Measurements from ENCODE around the gene B3GALT2. TPM values are rescaled to one million over a fixed set of nuclear protein-coding genes. Genes with fewer than 3 reads are reported as not detected.

B3GALT2 gene
- total and polyA plus RNA-seq, 2 of the 13 experiments (the other 11 are each of a cell fraction or from before 2014, with no cell fraction given): not detected

GRCh38 chr1:193181985-193182384 is 4.4 kb downstream of the B3GALT2 start:
- ChIA-PET POLR2A (no interaction called here), CTCF (ENCODE audit: low intra/inter-chr PET ratio, low total read pairs) (interaction anchor here (1.9 kb wide), 1 partner anchor 338 kb away, joined by 14 read pairs; no protein-coding TSS in a partner anchor)
- no peak overlapping the region for H3K4me2 ChIP-seq (ENCODE audit: low read depth, low read length)
- no peak overlapping the region for H2AFZ ChIP-seq (ENCODE audit: low read length)
- FAIRE-seq (no peak), ATAC-seq (no peak), DNase-seq (ENCODE audit: low spot score) (no peak)
- TF ChIP-seq BHLHE40 (IDR thresholded peaks at IDR 0.05; ENCODE audit: low read length) (no peak), FOXJ3 (CRISPR knock-in tag; IDR thresholded peaks at IDR 0.05; ENCODE audit: borderline replicate concordance) (no peak)
- no peak overlapping the region for H3K4me3 ChIP-seq (replicated peaks in 1 of 3; ENCODE audit: insufficient read depth in 1 of 3, low read depth in 2 of 3, low read length in 3 of 3)
- BruUV-seq (replicated peaks): no TSS peak
- H4K20me1 ChIP-seq (ENCODE audit: insufficient read depth, low read length): 0 out of 2 replicates have a peak, but pooled peaks cover 4% of the 10 kb centered on the region
- H3K79me2 ChIP-seq (ENCODE audit: insufficient read depth, low read length): peaks cover 14% of the 10 kb centered on the region
- H3K27ac ChIP-seq (ENCODE audit: extremely low read length, insufficient read depth, low read length): no peak overlapping the region
- no peak overlapping the region for H3K9ac ChIP-seq (ENCODE audit: insufficient read depth, low read depth, low read length)
- H3K36me3 ChIP-seq (replicated peaks in 1 of 2; ENCODE audit: control insufficient read depth in 1 of 2, insufficient read depth in 2 of 2, low read length in 2 of 2): no peaks in the 10 kb centered on the region
- in situ Hi-C loops (cut with HindIII; ENCODE audit: extremely low pct_ligation_motif_present, low pct_unique_long_range_greater_than_20kb) (no loop called here), intact Hi-C loops (cut with micrococcal nuclease; ENCODE audit: unreplicated experiment) (loop anchor here (5.0 to 10.0 kb wide), 2 partner anchors 163 to 215 kb away; no protein-coding TSS in a partner anchor)
- H3K9me3 ChIP-seq (ENCODE audit: low read length): no peaks in the 10 kb centered on the region
- H3K4me1 ChIP-seq (ENCODE audit: insufficient read depth, low read length): peaks cover 16% of the 10 kb centered on the region
- H3K27me3 ChIP-seq (ENCODE audit: control insufficient read depth in 1 of 2, insufficient read depth in 2 of 2, low read length in 2 of 2): no peaks in the 10 kb centered on the region
- WGBS (ENCODE audit: low lambda C conversion rate): 88% methylated on average over 2 of the region's 2 CpGs

DNA sequence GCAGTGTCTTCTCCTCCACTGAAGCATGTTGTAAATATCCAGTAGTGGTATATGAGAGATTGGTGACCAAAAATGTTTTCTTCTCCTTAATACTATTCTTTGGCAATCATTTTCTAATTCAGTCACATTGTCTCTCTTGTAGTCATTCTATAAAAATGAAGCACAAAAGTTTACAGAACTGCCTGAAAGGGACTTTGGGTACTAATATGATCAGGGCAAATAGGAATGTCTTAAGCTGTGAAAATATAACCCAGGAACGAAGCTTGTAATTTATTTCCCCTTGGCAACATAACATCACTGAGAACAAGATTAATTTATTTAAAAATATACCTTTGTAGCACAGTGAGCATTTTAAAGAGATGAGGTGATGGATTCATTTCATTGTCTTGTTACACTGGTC is 4.9 kb downstream of the B3GALT2 start:
- no peak overlapping the region for H3K4me3 ChIP-seq (replicated peaks in 1 of 3; ENCODE audit: insufficient read depth in 1 of 3, low read depth in 2 of 3, low read length in 3 of 3)
- peaks cover 12% of the 10 kb centered on the region for H3K4me1 ChIP-seq (ENCODE audit: insufficient read depth, low read length)
- no peak overlapping the region for H2AFZ ChIP-seq (ENCODE audit: low read length)
- in situ Hi-C loops (cut with HindIII; ENCODE audit: extremely low pct_ligation_motif_present, low pct_unique_long_range_greater_than_20kb) (no loop called here), intact Hi-C loops (cut with micrococcal nuclease; ENCODE audit: unreplicated experiment) (loop anchor here (5.0 to 10.0 kb wide), 2 partner anchors 163 to 216 kb away; no protein-coding TSS in a partner anchor)
- DNase-seq (ENCODE audit: low spot score): no peak
- no peak overlapping the region for H3K27ac ChIP-seq (ENCODE audit: extremely low read length, insufficient read depth, low read length)
- H3K36me3 ChIP-seq (replicated peaks in 1 of 2; ENCODE audit: control insufficient read depth in 1 of 2, insufficient read depth in 2 of 2, low read length in 2 of 2): no peaks in the 10 kb centered on the region
- ChIA-PET POLR2A (no interaction called here), CTCF (ENCODE audit: low intra/inter-chr PET ratio, low total read pairs) (no interaction called here)
- BruUV-seq (replicated peaks): no TSS peak
- FAIRE-seq: no peak
- no peaks in the 10 kb centered on the region for H3K27me3 ChIP-seq (ENCODE audit: control insufficient read depth in 1 of 2, insufficient read depth in 2 of 2, low read length in 2 of 2)
- no peak overlapping the region for H3K4me2 ChIP-seq (ENCODE audit: low read depth, low read length)
- H3K79me2 ChIP-seq (ENCODE audit: insufficient read depth, low read length): peaks cover 10% of the 10 kb centered on the region
- H4K20me1 ChIP-seq (ENCODE audit: insufficient read depth, low read length): 0 out of 2 replicates have a peak, but pooled peaks cover 4% of the 10 kb centered on the region
- no peak for TF ChIP-seq KLF11 (CRISPR knock-in tag; IDR thresholded peaks at IDR 0.05)
- no peak for TF ChIP-seq ZNF589 (CRISPR knock-in tag; conservative IDR thresholded peaks at IDR 0.05)
- no peak for TF ChIP-seq RAD21 (CRISPR knock-in tag; IDR thresholded peaks at IDR 0.05)
- TF ChIP-seq ZNF501 (CRISPR knock-in tag; IDR thresholded peaks at IDR 0.05): no peak
- TF ChIP-seq ONECUT2 (CRISPR knock-in tag; IDR thresholded peaks at IDR 0.05): no peak
- TF ChIP-seq GPN1 (CRISPR knock-in tag; IDR thresholded peaks at IDR 0.05; ENCODE audit: borderline replicate concordance): no peak
- H3K9me3 ChIP-seq (ENCODE audit: low read length): no peaks in the 10 kb centered on the region
- 97% methylated on average over 1 of the region's 1 CpG for WGBS (ENCODE audit: low lambda C conversion rate)
- H3K9ac ChIP-seq (ENCODE audit: insufficient read depth, low read depth, low read length): no peak overlapping the region
- ATAC-seq: no peak

All from HepG2 (cell line).